GM12865 (cell line): ENCODE measurements around the gene SP3.

ENCODE experiments used
- DNase-seq: peaks from one replicate; pipeline ENCODE4 v3.0.0; 2010; ENCODE audit warnings: low read depth
- H3K4me3 ChIP-seq: 2 replicates; pipeline ENCODE4 v1.5.1; 2011; ENCODE audit warnings: mild to moderate bottlenecking, low read depth, low read length, control low read depth
- TF ChIP-seq, protein P1 (sequence below): IDR thresholded peaks from 2 replicates; pipeline ENCODE4 v1.5.1; 2011; ENCODE audit warnings: low read length, control low read depth, low read depth, inconsistent platforms; ENCODE audit not compliant: insufficient read depth; ENCODE audit errors: missing control alignments

The SP3 gene

DNA sequence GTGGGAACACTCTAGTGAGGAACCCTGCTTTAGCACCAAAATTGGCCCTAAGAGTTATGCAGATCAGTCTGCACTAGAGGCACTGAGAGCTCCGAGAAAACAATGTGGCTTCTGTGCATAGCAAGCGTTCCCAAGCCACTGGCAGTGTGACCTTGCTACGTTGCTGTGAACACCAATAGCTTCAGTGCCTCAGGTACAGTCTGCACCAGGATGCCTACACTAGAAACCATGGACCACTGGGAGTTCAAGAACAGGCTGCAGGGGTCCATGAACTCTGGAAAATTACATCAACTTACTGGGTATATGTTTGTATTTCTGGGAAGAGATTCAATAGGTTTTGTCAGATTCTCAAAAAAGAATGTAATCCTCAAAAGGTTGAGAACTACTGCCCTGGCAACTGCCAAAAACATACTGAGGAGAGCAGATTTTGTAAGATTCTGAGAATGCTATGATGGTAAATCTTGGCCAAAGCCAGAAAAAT lies 18.3 kb upstream of the SP3 start:
- DNase-seq = no peak
- H3K4me3 ChIP-seq = no peak overlapping the region
- TF ChIP-seq, protein P1, sequence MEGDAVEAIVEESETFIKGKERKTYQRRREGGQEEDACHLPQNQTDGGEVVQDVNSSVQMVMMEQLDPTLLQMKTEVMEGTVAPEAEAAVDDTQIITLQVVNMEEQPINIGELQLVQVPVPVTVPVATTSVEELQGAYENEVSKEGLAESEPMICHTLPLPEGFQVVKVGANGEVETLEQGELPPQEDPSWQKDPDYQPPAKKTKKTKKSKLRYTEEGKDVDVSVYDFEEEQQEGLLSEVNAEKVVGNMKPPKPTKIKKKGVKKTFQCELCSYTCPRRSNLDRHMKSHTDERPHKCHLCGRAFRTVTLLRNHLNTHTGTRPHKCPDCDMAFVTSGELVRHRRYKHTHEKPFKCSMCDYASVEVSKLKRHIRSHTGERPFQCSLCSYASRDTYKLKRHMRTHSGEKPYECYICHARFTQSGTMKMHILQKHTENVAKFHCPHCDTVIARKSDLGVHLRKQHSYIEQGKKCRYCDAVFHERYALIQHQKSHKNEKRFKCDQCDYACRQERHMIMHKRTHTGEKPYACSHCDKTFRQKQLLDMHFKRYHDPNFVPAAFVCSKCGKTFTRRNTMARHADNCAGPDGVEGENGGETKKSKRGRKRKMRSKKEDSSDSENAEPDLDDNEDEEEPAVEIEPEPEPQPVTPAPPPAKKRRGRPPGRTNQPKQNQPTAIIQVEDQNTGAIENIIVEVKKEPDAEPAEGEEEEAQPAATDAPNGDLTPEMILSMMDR = no peak

DNA sequence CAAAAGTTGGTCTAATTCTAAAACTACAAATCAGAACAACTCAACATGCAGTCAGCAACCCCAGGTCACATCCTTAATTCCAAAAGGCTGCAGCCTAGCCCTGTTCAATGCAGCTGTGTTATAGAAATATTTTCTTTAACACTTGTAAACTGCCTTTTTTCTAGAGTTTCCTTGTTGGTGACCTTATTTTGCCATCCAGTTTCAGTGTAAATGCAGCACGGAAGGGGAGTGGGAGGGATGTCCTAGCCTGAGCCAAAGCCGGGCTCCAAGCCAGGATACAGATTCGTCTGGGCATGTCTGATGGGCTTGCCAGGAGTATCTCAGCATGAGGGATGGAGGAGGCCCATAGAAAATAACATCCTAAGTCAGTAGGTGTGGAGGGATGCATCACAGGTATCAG lies 17.7 kb upstream of the SP3 start:
- no peak overlapping the region for H3K4me3 ChIP-seq
- TF ChIP-seq, protein P1 = no peak
- no peak for DNase-seq

DNA sequence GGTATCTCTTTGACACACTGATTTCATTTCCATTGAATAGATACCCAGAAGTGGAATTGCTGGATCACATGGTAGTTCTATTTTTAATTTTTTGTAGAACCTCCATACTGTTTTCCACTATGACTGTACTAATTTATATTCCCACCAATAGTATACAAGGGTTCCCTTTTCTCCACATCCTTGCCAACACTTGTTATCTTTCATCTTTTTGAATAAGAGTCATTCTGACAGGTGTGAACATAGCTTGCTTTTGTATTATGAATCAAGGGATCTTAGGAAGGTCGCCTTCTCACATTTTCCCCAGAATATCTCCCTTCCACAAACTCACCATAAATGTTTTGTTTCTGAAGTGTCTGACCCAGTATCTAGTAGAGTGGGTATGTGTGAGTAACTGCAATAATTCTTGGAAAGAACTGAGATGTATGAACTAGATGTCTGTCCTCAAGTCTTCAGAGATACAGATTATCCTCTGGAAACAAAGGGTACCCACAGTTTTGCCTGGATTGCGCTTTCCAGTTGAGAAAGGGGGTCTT lies 17.1 kb upstream of the SP3 start:
- no peak overlapping the region for H3K4me3 ChIP-seq
- TF ChIP-seq, protein P1 = no peak
- DNase-seq = no peak

DNA sequence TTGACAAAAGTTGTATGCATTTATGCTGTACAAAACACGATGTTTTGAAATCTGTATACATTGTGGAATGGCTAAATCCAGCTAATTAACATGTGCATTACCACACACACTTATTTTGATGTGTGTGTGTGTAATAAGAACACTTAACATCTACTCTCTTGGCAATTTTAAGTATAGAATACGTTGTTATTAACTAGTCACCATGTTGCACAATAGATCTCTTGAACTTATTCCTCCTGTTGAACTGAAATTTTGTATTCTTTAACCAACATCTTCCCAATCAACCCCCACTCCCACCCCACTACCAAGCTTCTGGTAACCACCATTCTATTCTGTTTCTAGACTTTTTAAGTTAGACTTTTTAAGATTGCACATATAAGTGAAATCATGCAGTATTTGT lies 16.3 kb upstream of the SP3 start:
- DNase-seq = no peak
- TF ChIP-seq, protein P1 = no peak
- H3K4me3 ChIP-seq = no peak overlapping the region

DNA sequence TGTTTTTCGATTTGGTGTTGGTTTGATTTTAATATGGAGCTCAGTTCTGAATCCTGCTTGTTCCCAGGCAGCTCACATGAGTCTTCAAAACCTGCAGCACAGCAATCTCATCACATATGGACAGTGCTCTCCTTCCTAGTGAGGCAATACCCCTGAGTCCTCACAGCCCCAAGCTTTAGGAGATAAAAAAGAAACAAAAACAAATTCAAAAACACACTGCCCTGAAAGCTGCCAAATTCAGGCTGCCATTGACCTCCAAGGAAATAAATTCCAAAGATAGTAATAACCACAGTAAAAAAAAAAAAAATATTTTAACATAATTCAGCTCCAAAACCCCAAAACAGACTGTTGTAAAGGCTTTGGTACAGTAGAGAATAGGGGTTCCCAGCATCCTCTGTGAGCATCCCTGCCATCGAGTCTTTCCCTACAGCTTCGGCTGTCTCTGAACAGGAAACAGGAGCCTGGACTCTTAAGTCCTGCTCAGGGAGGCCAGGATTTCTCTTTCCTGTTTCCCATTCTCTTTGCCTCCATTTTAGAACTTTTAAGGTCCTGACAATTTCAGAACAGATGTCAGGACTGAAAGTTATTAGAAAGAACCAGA lies 14.7 kb upstream of the SP3 start:
- TF ChIP-seq, protein P1 = no peak
- H3K4me3 ChIP-seq = no peak overlapping the region
- DNase-seq = no peak

DNA sequence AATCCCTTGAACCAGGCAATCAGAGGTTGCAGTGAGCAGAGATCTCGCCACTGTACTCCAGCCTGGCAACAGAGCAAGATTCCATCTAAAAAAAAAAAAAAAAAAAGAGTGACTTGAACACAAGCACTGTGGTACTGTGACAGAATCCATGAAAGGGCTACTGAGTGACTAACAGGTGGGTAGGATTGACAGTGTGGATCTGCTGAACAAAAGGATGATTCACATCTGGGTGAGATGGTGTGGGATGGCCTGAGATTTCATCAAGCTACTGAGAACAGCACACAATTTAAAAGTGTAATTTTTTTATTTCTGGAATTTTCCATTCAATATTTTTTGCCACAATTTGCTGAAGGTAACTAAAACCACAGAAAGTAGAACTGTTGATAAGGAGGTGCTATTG lies 13.3 kb upstream of the SP3 start:
- no peak for DNase-seq
- H3K4me3 ChIP-seq = no peak overlapping the region
- TF ChIP-seq, protein P1 = no peak

DNA sequence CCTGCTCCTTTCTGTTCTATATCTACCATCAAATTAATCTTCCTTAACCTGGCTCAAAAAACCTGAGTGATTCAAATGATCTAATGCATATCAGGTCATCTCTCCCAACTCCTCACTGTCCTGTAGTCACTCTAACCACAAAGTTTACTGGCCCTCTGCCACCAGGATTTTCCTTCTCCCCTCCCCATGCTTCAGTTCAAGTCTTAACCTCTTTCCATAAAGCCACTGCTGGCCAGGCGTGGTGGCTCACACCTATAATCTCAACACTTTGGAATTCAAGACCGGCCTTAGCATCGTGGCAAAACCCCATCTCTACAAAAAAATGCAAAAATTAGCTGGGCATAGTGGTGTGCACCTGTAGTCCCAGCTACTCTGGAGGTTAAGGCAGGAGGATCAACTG lies 7.5 kb upstream of the SP3 start:
- H3K4me3 ChIP-seq = no peak overlapping the region

More for the DNA sequence above, 7.5 kb upstream of the SP3 start:
- DNase-seq = no peak
- TF ChIP-seq, protein P1 = no peak
